Tibial nerve (tissue), 4 donors: Measurements from ENCODE around the gene RIPK1. TPM values are rescaled to one million over a fixed set of nuclear protein-coding genes. Genes with fewer than 3 reads are reported as not detected.
A peak's percentile ranks its signal among the peaks of the same experiment; 100 is the strongest.
"Not testable (repeated sequence)": the region's sequence is repeated elsewhere in the genome, so short reads cannot be mapped to it uniquely, and the experiment has no call there.

Source experiments
- DNase-seq, 2 donors: peaks; one replicate each; pipeline ENCODE4 v3.0.0-alpha.2; 2019; ENCODE audit warnings: low spot score in 2 of 2
- H3K27ac ChIP-seq, 4 donors: fragments of 200-600 bp; sonication (generic) in 3 of 4; one replicate each; pipeline ENCODE4 v1.5.1; 2017 to 2019; ENCODE audit warnings: mild to moderate bottlenecking in 1 of 4
- H3K27me3 ChIP-seq, 2 donors: fragments of 200-600 bp; sonication (generic) in 1 of 2; one replicate each; pipeline versions ENCODE4 v1.5.1 to v1.6.0; 2017 to 2019
- H3K36me3 ChIP-seq, 3 donors: fragments of 200-600 bp; sonication (generic); one replicate each; pipeline ENCODE4 v1.5.1; 2018 to 2019
- H3K4me1 ChIP-seq, 4 donors: fragments of 200-600 bp; sonication (generic) in 3 of 4; one replicate each; pipeline ENCODE4 v1.5.1; 2017 to 2019
- H3K4me3 ChIP-seq, 4 donors: fragments of 200-600 bp; sonication (generic) in 3 of 4; one replicate each; pipeline ENCODE4 v1.5.1; 2017 to 2019; ENCODE audit warnings: mild to moderate bottlenecking in 1 of 4, moderate library complexity in 1 of 4
- H3K9me3 ChIP-seq, 4 donors: fragments of 200-600 bp; sonication (generic) in 3 of 4; one replicate each; pipeline ENCODE4 v1.5.1; 2017 to 2019
- EP300 ChIP-seq, 2 donors: sonication (generic); formaldehyde crosslinking; IDR thresholded peaks; one replicate each; pipeline ENCODE4 v1.6.1; 2017; ENCODE audit warnings: antibody characterized with exemption in 2 of 2, mild to moderate bottlenecking in 1 of 2
- POLR2A ChIP-seq, 2 donors: fragments of 450-650 bp; IDR thresholded peaks; one replicate each; pipeline ENCODE4 v1.6.1; 2017; ENCODE audit warnings: antibody characterized with exemption in 2 of 2, mild to moderate bottlenecking in 2 of 2, moderate library complexity in 2 of 2
- WGBS, 2 donors: methylation state at CpG; one replicate each; pipeline ENCODE4 v1.1.5; 2018; 5-methylcytosine and 5-hydroxymethylcytosine counted together
- total RNA-seq, 4 donors: library from RNA; depleted of rRNA; stranded (reverse); fragments of >200 nt; gene quantifications; one replicate each; pipeline ENCODE4 v1.1.0, GENCODE V29; 2016
- TF ChIP-seq, protein P1 (sequence below), 5 experiments: fragments of 200-600 bp in 3 of 5; fragments of 450-650 bp in 2 of 5; sonication (generic) in 3 of 5; IDR thresholded peaks; one replicate each; pipeline ENCODE4 v1.5.1; 2016 to 2019; ENCODE audit warnings: antibody characterized with exemption in 5 of 5, mild to moderate bottlenecking in 3 of 5, moderate library complexity in 2 of 5

RIPK1 gene
- total RNA-seq, 4 donors from 2014 or later, result 20.1 to 22.6 (median 21.2) TPM

DNA sequence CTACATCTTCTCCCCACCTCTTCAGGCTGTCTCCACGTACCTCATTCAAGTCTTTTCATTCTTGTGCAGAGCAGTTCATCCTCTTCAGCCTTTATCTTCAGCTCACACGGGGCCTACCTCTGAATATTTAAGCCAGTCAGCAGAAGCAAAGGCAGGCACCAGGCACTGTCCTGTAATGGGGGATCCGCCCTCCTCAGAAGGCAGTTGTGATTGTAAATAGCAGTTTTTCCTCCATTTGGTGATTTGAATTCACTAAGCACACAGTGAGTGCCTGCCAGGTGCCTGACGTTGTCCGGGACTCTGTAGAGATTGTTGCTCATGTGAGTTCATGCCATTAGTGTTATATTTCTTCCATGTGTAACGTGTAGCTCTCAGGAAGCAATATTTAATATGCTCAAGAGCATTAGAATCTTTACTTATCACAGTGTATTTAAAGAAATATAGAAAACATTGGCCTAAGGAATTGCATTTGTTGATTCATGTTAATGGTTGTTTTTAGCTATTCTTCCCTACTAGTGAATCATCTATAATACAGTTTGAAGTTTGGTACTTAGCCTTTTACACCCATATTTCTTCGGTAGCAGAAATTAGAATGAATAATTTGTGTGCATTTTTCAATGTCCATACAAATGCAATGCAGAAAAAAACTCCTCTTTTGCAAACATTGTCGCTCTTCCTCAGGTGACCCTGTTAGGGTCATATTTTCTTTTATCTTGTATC, 68.2 kb downstream of the RIPK1 start:
- Histone ChIP-seq H3K4me1 (peaks cover 0 to 11% (median 7%) of the 10 kb centered on the region in 4 donors), H3K9me3 (no peaks in the 10 kb centered on the region), H3K27ac (no peak overlapping the region), H3K4me3 (no peak overlapping the region), H3K27me3 (no peaks in the 10 kb centered on the region), H3K36me3 (peaks cover 0 to 85% (median 5%) of the 10 kb centered on the region in 3 donors)
- DNase-seq, result no peak
- TF ChIP-seq POLR2A (IDR thresholded peaks at IDR 0.05) (no peak), EP300 (IDR thresholded peaks at IDR 0.05) (no peak)
- TF ChIP-seq, protein P1, sequence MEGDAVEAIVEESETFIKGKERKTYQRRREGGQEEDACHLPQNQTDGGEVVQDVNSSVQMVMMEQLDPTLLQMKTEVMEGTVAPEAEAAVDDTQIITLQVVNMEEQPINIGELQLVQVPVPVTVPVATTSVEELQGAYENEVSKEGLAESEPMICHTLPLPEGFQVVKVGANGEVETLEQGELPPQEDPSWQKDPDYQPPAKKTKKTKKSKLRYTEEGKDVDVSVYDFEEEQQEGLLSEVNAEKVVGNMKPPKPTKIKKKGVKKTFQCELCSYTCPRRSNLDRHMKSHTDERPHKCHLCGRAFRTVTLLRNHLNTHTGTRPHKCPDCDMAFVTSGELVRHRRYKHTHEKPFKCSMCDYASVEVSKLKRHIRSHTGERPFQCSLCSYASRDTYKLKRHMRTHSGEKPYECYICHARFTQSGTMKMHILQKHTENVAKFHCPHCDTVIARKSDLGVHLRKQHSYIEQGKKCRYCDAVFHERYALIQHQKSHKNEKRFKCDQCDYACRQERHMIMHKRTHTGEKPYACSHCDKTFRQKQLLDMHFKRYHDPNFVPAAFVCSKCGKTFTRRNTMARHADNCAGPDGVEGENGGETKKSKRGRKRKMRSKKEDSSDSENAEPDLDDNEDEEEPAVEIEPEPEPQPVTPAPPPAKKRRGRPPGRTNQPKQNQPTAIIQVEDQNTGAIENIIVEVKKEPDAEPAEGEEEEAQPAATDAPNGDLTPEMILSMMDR (IDR thresholded peaks at IDR 0.05), result no peak
- 91 to 93% methylated on average over 8 of the region's 8 CpGs for WGBS, 2 donors

DNA sequence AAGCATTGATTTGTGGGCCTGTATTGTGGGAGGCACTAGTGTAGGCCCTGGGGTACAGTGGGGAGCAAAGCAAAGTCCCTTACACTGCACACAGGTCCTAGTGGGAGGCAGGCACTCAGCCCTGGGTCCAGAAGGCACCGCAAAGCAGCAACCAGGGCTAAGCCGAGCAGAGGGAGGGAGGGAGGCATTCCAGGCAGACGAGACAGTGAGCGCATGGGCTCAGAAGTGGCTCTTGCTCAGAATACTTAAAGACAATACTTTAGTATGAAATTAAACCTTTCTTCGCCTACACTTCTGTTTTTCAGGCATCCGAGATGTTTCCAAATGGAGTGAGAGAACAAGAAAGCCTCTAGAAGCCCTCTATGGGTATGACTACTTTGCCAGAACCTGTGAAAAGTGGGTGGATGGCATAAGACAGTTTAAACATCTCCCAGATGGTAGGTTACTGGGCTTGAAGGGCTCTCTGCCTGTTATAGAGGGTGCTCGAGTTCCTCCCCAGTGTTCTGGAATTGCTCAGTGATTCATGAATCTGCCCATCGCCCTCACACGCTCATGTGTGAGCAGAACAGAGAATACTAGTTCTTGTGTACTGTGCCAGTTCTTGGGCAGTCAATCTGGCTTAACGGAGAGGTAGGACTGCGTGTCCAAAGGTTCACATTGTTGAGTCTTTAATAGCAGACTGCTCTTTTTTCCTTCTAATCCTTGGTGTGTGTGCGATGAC, 68.9 kb downstream of the RIPK1 start:
- no peak for DNase-seq
- Histone ChIP-seq H3K27me3 (no peaks in the 10 kb centered on the region), H3K27ac (no peak overlapping the region), H3K36me3 (peaks cover 0 to 85% (median 5%) of the 10 kb centered on the region in 3 donors), H3K4me1 (peaks cover 0 to 11% (median 7%) of the 10 kb centered on the region in 4 donors), H3K4me3 (no peak overlapping the region), H3K9me3 (no peaks in the 10 kb centered on the region)
- no peak for TF ChIP-seq EP300 (IDR thresholded peaks at IDR 0.05)
- TF ChIP-seq, protein P1 (IDR thresholded peaks at IDR 0.05), result no peak
- no peak for TF ChIP-seq POLR2A (IDR thresholded peaks at IDR 0.05)
- 89 to 92% methylated on average over 12 of the region's 12 CpGs for WGBS, 2 donors

DNA sequence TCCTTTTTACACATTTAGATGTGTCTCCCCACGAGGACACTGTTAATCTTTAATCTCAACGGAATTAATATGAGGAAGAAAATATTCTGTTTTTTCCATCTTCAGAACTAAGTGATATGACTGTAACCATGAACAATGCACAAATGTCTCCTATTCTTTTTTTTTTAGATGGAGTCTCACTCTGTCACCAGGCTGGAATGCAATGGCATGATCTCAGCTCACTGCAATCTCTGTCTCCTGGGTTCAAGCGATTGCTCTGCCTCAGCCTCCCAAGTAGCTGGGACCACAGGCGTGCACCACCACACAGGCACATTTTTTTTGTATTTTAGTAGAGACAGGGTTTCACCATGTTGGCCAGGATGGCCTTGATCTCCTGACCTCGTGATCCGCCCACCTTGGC, 69.6 kb downstream of the RIPK1 start:
- Histone ChIP-seq H3K4me1 (peaks cover 0 to 11% (median 7%) of the 10 kb centered on the region in 4 donors), H3K36me3 (peaks cover 0 to 85% (median 5%) of the 10 kb centered on the region in 3 donors)
- not testable (repeated sequence) for H3K4me3 ChIP-seq, H3K27me3 ChIP-seq, DNase-seq, H3K27ac ChIP-seq, H3K9me3 ChIP-seq
- 74 to 76% methylated on average over 6 of the region's 6 CpGs for WGBS, 2 donors

DNA sequence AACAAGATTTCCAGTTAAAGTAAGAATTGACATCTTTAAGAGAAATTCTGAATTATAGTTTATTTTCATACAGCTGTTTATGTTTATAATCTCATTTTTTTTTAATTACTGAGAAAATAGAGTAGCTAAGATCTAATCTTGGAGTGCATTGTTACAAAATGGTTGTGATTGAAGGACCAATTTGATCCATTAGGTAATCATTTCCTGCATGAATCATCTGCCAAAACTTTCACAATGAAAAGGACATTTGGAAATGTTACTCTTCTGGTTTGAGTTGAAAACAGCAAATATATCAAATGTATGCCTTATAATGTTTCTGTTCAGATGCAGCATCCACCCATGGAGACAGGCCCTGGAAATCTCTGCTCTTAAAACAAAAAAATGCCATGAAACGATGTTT, 70.0 kb downstream of the RIPK1 start:
- Histone ChIP-seq H3K9me3 (no peaks in the 10 kb centered on the region), H3K4me3 (no peak overlapping the region), H3K27me3 (no peaks in the 10 kb centered on the region), H3K27ac (peak overlapping the region in 1 of 4 donors; percentile 53), H3K4me1 (peaks cover 0 to 11% (median 7%) of the 10 kb centered on the region in 4 donors), H3K36me3 (peaks cover 0 to 85% (median 5%) of the 10 kb centered on the region in 3 donors)
- DNase-seq, result no peak
- WGBS, 2 donors, result 70% methylated on average over 1 of the region's 1 CpG
- no peak for TF ChIP-seq POLR2A (IDR thresholded peaks at IDR 0.05)
- TF ChIP-seq, protein P1 (IDR thresholded peaks at IDR 0.05), result no peak
- no peak for TF ChIP-seq EP300 (IDR thresholded peaks at IDR 0.05)

DNA sequence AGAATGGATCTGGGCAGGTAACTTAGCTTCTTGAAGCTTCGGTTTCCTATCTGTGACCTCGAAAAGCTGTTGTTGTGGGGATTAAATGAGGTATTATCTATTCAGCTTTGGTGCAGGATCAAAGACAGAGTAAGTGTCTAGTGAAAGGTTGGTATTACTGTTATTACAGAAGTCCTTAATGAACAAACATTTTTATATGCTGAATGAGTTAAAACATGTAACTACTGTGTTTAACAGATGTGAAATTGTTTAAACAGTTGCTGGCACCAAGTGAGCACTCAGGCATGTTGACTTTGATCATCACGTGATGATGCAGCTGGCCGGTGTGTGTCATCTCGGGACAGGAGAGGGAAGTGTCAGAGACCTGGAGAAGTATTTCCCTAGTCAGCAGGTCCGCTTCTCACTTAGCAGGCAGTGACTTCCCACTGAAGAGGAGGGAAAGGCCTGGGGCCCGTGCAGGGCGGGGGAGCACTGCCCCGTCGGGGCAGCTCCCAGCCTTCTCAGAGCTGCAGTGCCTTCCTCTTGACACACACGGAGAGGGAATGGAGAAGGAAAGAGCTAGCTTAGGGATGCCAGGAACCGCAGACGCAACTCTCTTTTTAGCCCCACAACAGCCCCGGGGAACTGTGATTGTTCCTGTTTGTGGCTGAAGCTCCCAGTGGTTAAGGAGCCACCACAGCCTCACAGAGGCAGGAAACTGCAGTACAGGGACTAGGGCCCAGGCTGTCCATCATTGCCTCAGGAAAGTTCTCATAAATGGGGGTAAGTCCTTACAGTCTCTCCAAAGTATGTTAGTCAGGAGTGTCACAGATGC, 71.0 kb downstream of the RIPK1 start:
- DNase-seq, result peak; percentile 45 to 60
- TF ChIP-seq EP300 (IDR thresholded peaks at IDR 0.05) (peak; percentile 12 to 54), POLR2A (IDR thresholded peaks at IDR 0.05) (no peak)
- TF ChIP-seq, protein P1 (IDR thresholded peaks at IDR 0.05), result no peak
- H3K27ac ChIP-seq, result peak overlapping the region in 3 of 4 donors; percentile 10 to 53 (median 37)
- H3K27me3 ChIP-seq, result no peaks in the 10 kb centered on the region
- peaks cover 0 to 90% (median 5%) of the 10 kb centered on the region in 3 donors for H3K36me3 ChIP-seq
- H3K9me3 ChIP-seq, result no peaks in the 10 kb centered on the region
- H3K4me1 ChIP-seq, result peaks cover 0 to 11% (median 7%) of the 10 kb centered on the region in 4 donors
- H3K4me3 ChIP-seq, result no peak overlapping the region
- WGBS, 2 donors, result 62% methylated on average over 14 of the region's 14 CpGs
